PC-9 (cell line): ENCODE results near the gene LKAAEAR1.

Source experiments
- EZH2 ChIP-seq: fragments of 200-600 bp; sonication (generic); IDR thresholded peaks from 2 replicates; pipeline ENCODE4 v1.8.0; 2017; ENCODE audit warnings: antibody characterized with exemption, low read depth
- TF ChIP-seq, protein P1 (sequence below): fragments of 200-600 bp; sonication (generic); conservative IDR thresholded peaks from 2 replicates; pipeline ENCODE4 v1.6.1; 2017; ENCODE audit warnings: mixed run types, antibody characterized with exemption, mild to moderate bottlenecking, moderate library complexity

GRCh38 chr20:64108731-64109681 lies 24.8 kb upstream of the LKAAEAR1 start:
- TF ChIP-seq, protein P1, sequence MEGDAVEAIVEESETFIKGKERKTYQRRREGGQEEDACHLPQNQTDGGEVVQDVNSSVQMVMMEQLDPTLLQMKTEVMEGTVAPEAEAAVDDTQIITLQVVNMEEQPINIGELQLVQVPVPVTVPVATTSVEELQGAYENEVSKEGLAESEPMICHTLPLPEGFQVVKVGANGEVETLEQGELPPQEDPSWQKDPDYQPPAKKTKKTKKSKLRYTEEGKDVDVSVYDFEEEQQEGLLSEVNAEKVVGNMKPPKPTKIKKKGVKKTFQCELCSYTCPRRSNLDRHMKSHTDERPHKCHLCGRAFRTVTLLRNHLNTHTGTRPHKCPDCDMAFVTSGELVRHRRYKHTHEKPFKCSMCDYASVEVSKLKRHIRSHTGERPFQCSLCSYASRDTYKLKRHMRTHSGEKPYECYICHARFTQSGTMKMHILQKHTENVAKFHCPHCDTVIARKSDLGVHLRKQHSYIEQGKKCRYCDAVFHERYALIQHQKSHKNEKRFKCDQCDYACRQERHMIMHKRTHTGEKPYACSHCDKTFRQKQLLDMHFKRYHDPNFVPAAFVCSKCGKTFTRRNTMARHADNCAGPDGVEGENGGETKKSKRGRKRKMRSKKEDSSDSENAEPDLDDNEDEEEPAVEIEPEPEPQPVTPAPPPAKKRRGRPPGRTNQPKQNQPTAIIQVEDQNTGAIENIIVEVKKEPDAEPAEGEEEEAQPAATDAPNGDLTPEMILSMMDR = no peak
- TF ChIP-seq EZH2 = no peak
